ENCODE results near the gene TLE6. TPM values are rescaled to one million over a fixed set of nuclear protein-coding genes. Genes with fewer than 3 reads are reported as not detected.

The TLE6 gene
- total and polyA plus RNA-seq, 2 donors, result 1.4 to 4.9 TPM

- Histone ChIP-seq H3K9me3 (ENCODE audit: control insufficient read depth in 2 of 2, insufficient read depth in 1 of 2, low read length in 1 of 2) (no peaks in the 10 kb centered on the region), H3K4me3 (ENCODE audit: low read length in 2 of 2) (no peak overlapping the region), H3K36me3 (ENCODE audit: control insufficient read depth in 2 of 2, insufficient read depth in 2 of 2, low read length in 1 of 2) (no peaks in the 10 kb centered on the region), H3K27ac (ENCODE audit: low read depth in 1 of 2, low read length in 1 of 2) (no peak overlapping the region), H3K27me3 (ENCODE audit: control insufficient read depth in 2 of 2, insufficient read depth in 1 of 2, low read length in 1 of 2) (peaks cover 0 to 28% of the 10 kb centered on the region in 2 donors), H3K4me1 (ENCODE audit: control insufficient read depth in 2 of 2, insufficient read depth in 2 of 2, low read length in 2 of 2) (no peaks in the 10 kb centered on the region)
- WGBS, result 88% methylated on average over 14 of the region's 14 CpGs
- DNase-seq (ENCODE audit: low read depth in 6 of 9, low spot score in 9 of 9), result no peak
Measured at GRCh38 chr19:2992958-2993357, 15.6 kb downstream of the TLE6 start.

- H3K9me3 ChIP-seq (ENCODE audit: control insufficient read depth in 2 of 2, insufficient read depth in 1 of 2, low read length in 1 of 2), result peaks cover 0 to under 1% of the 10 kb centered on the region in 2 donors
- WGBS, result 72% methylated on average over 9 of the region's 9 CpGs
- H3K4me3 ChIP-seq (ENCODE audit: low read length in 2 of 2), result no peak overlapping the region
- H3K27ac ChIP-seq (ENCODE audit: low read depth in 1 of 2, low read length in 1 of 2), result no peak overlapping the region
- H3K36me3 ChIP-seq (ENCODE audit: control insufficient read depth in 2 of 2, insufficient read depth in 2 of 2, low read length in 1 of 2), result no peaks in the 10 kb centered on the region
- H3K27me3 ChIP-seq (ENCODE audit: control insufficient read depth in 2 of 2, insufficient read depth in 1 of 2, low read length in 1 of 2), result peaks cover 0 to 28% of the 10 kb centered on the region in 2 donors
- no peak for DNase-seq (ENCODE audit: low read depth in 6 of 9, low spot score in 9 of 9)
- H3K4me1 ChIP-seq (ENCODE audit: control insufficient read depth in 2 of 2, insufficient read depth in 2 of 2, low read length in 2 of 2), result no peaks in the 10 kb centered on the region
Measured at GRCh38 chr19:2993579-2993978, 16.2 kb downstream of the TLE6 start.

- no peak for DNase-seq (ENCODE audit: low read depth in 6 of 9, low spot score in 9 of 9)
- Histone ChIP-seq H3K9me3 (ENCODE audit: control insufficient read depth in 2 of 2, insufficient read depth in 1 of 2, low read length in 1 of 2) (peaks cover 0 to 6% of the 10 kb centered on the region in 2 donors), H3K4me1 (ENCODE audit: control insufficient read depth in 2 of 2, insufficient read depth in 2 of 2, low read length in 2 of 2) (no peaks in the 10 kb centered on the region), H3K27me3 (ENCODE audit: control insufficient read depth in 2 of 2, insufficient read depth in 1 of 2, low read length in 1 of 2) (peaks cover 0 to 19% of the 10 kb centered on the region in 2 donors), H3K27ac (ENCODE audit: low read depth in 1 of 2, low read length in 1 of 2) (no peak overlapping the region), H3K36me3 (ENCODE audit: control insufficient read depth in 2 of 2, insufficient read depth in 2 of 2, low read length in 1 of 2) (no peaks in the 10 kb centered on the region), H3K4me3 (ENCODE audit: low read length in 2 of 2) (no peak overlapping the region)
- WGBS, result 89% methylated on average over 15 of the region's 15 CpGs
Measured at GRCh38 chr19:2994588-2995131, 17.3 kb downstream of the TLE6 start.

- H3K27ac ChIP-seq (ENCODE audit: low read depth in 1 of 2, low read length in 1 of 2), result no peak overlapping the region
- H3K4me3 ChIP-seq (ENCODE audit: low read length in 2 of 2), result no peak overlapping the region
- H3K36me3 ChIP-seq (ENCODE audit: control insufficient read depth in 2 of 2, insufficient read depth in 2 of 2, low read length in 1 of 2), result no peaks in the 10 kb centered on the region
- WGBS, result 93% methylated on average over 13 of the region's 13 CpGs
- H3K9me3 ChIP-seq (ENCODE audit: control insufficient read depth in 2 of 2, insufficient read depth in 1 of 2, low read length in 1 of 2), result peaks cover 0 to 6% of the 10 kb centered on the region in 2 donors
- H3K4me1 ChIP-seq (ENCODE audit: control insufficient read depth in 2 of 2, insufficient read depth in 2 of 2, low read length in 2 of 2), result no peaks in the 10 kb centered on the region
- no peak for DNase-seq (ENCODE audit: low read depth in 6 of 9, low spot score in 9 of 9)
- H3K27me3 ChIP-seq (ENCODE audit: control insufficient read depth in 2 of 2, insufficient read depth in 1 of 2, low read length in 1 of 2), result peaks cover 0 to 14% of the 10 kb centered on the region in 2 donors
Measured at GRCh38 chr19:2997720-2998119, 20.4 kb downstream of the TLE6 start.

- Histone ChIP-seq H3K36me3 (ENCODE audit: control insufficient read depth in 2 of 2, insufficient read depth in 2 of 2, low read length in 1 of 2) (no peaks in the 10 kb centered on the region), H3K4me3 (ENCODE audit: low read length in 2 of 2) (no peak overlapping the region), H3K27me3 (ENCODE audit: control insufficient read depth in 2 of 2, insufficient read depth in 1 of 2, low read length in 1 of 2) (peaks cover 0 to 9% of the 10 kb centered on the region in 2 donors), H3K27ac (ENCODE audit: low read depth in 1 of 2, low read length in 1 of 2) (no peak overlapping the region), H3K4me1 (ENCODE audit: control insufficient read depth in 2 of 2, insufficient read depth in 2 of 2, low read length in 2 of 2) (no peaks in the 10 kb centered on the region), H3K9me3 (ENCODE audit: control insufficient read depth in 2 of 2, insufficient read depth in 1 of 2, low read length in 1 of 2) (peaks cover 0 to 6% of the 10 kb centered on the region in 2 donors)
- 93% methylated on average over 11 of the region's 11 CpGs for WGBS
- no peak for DNase-seq (ENCODE audit: low read depth in 6 of 9, low spot score in 9 of 9)
Measured at GRCh38 chr19:2998642-2999041, 21.3 kb downstream of the TLE6 start.

GRCh38 chr19:3001235-3001800, 24.0 kb downstream of the TLE6 start:
- Histone ChIP-seq H3K9me3 (ENCODE audit: control insufficient read depth in 2 of 2, insufficient read depth in 1 of 2, low read length in 1 of 2) (peaks cover 0 to 16% of the 10 kb centered on the region in 2 donors), H3K4me1 (ENCODE audit: control insufficient read depth in 2 of 2, insufficient read depth in 2 of 2, low read length in 2 of 2) (no peaks in the 10 kb centered on the region), H3K27ac (ENCODE audit: low read depth in 1 of 2, low read length in 1 of 2) (no peak overlapping the region), H3K27me3 (ENCODE audit: control insufficient read depth in 2 of 2, insufficient read depth in 1 of 2, low read length in 1 of 2) (peaks cover 0 to 25% of the 10 kb centered on the region in 2 donors), H3K36me3 (ENCODE audit: control insufficient read depth in 2 of 2, insufficient read depth in 2 of 2, low read length in 1 of 2) (no peaks in the 10 kb centered on the region), H3K4me3 (ENCODE audit: low read length in 2 of 2) (no peak overlapping the region)
- 97% methylated on average over 6 of the region's 6 CpGs for WGBS
- DNase-seq (ENCODE audit: low read depth in 6 of 9, low spot score in 9 of 9), result no peak

- no peaks in the 10 kb centered on the region for H3K36me3 ChIP-seq (ENCODE audit: control insufficient read depth in 2 of 2, insufficient read depth in 2 of 2, low read length in 1 of 2)
Measured at GRCh38 chr19:3003046-3003445, 25.7 kb downstream of the TLE6 start.

GRCh38 chr19:3004522-3004921, 27.2 kb downstream of the TLE6 start:
- 74% methylated on average over 4 of the region's 4 CpGs for WGBS
- DNase-seq (ENCODE audit: low read depth in 6 of 9, low spot score in 9 of 9), result no peak
- H3K4me1 ChIP-seq (ENCODE audit: control insufficient read depth in 2 of 2, insufficient read depth in 2 of 2, low read length in 2 of 2), result no peaks in the 10 kb centered on the region
- H3K27me3 ChIP-seq (ENCODE audit: control insufficient read depth in 2 of 2, insufficient read depth in 1 of 2, low read length in 1 of 2), result peaks cover 0 to 37% of the 10 kb centered on the region in 2 donors
- no peak overlapping the region for H3K27ac ChIP-seq (ENCODE audit: low read depth in 1 of 2, low read length in 1 of 2)
- no peak overlapping the region for H3K4me3 ChIP-seq (ENCODE audit: low read length in 2 of 2)
- no peaks in the 10 kb centered on the region for H3K36me3 ChIP-seq (ENCODE audit: control insufficient read depth in 2 of 2, insufficient read depth in 2 of 2, low read length in 1 of 2)
- peaks cover 0 to 10% of the 10 kb centered on the region in 2 donors for H3K9me3 ChIP-seq (ENCODE audit: control insufficient read depth in 2 of 2, insufficient read depth in 1 of 2, low read length in 1 of 2)

More at GRCh38 chr19:3003046-3003445, 25.7 kb downstream of the TLE6 start:
- no peak overlapping the region for H3K27ac ChIP-seq (ENCODE audit: low read depth in 1 of 2, low read length in 1 of 2)
- peaks cover 0 to 16% of the 10 kb centered on the region in 2 donors for H3K9me3 ChIP-seq (ENCODE audit: control insufficient read depth in 2 of 2, insufficient read depth in 1 of 2, low read length in 1 of 2)
- WGBS, result 98% methylated on average over 7 of the region's 7 CpGs
- no peak overlapping the region for H3K4me3 ChIP-seq (ENCODE audit: low read length in 2 of 2)
- peaks cover 0 to 33% of the 10 kb centered on the region in 2 donors for H3K27me3 ChIP-seq (ENCODE audit: control insufficient read depth in 2 of 2, insufficient read depth in 1 of 2, low read length in 1 of 2)
- DNase-seq (ENCODE audit: low read depth in 6 of 9, low spot score in 9 of 9), result no peak
- H3K4me1 ChIP-seq (ENCODE audit: control insufficient read depth in 2 of 2, insufficient read depth in 2 of 2, low read length in 2 of 2), result no peaks in the 10 kb centered on the region

- H3K4me3 ChIP-seq (ENCODE audit: low read length in 2 of 2), result no peak overlapping the region
- no peak overlapping the region for H3K27ac ChIP-seq (ENCODE audit: low read depth in 1 of 2, low read length in 1 of 2)
- DNase-seq (ENCODE audit: low read depth in 6 of 9, low spot score in 9 of 9), result no peak
- H3K36me3 ChIP-seq (ENCODE audit: control insufficient read depth in 2 of 2, insufficient read depth in 2 of 2, low read length in 1 of 2), result no peaks in the 10 kb centered on the region
- 94% methylated on average over 18 of the region's 18 CpGs for WGBS
- H3K9me3 ChIP-seq (ENCODE audit: control insufficient read depth in 2 of 2, insufficient read depth in 1 of 2, low read length in 1 of 2), result peaks cover 0 to 10% of the 10 kb centered on the region in 2 donors
- H3K27me3 ChIP-seq (ENCODE audit: control insufficient read depth in 2 of 2, insufficient read depth in 1 of 2, low read length in 1 of 2), result peaks cover 0 to 37% of the 10 kb centered on the region in 2 donors
- no peaks in the 10 kb centered on the region for H3K4me1 ChIP-seq (ENCODE audit: control insufficient read depth in 2 of 2, insufficient read depth in 2 of 2, low read length in 2 of 2)
Measured at GRCh38 chr19:3005345-3005744, 28.0 kb downstream of the TLE6 start.

All from thymus (tissue), 11 donors.